Calu3 (cell line): ENCODE results near the gene GPR158. TPM values are rescaled to one million over a fixed set of nuclear protein-coding genes. Genes with fewer than 3 reads are reported as not detected.

Source experiments
- BruUV-seq: library from RNA; stranded (reverse); fragments of 400-500 nt; replicated peaks from 2 replicates; lab custom pipeline; 2021; lab: Mats Ljungman, UMichigan
- CTCF ChIA-PET: fragments of 300-600 bp; sonication (Branson Sonifier 250); formaldehyde crosslinking; loops from one replicate; lab custom pipeline; 2022; ENCODE audit warnings: antibody characterized with exemption; lab: Charles Lee
- DNase-seq: peaks from one replicate; pipeline ENCODE4 v3.0.0; 2022
- H3K27ac Mint-ChIP-seq: one replicate; pipeline ENCODE4 v1.8.0; 2022; ENCODE audit warnings: mixed read lengths; ENCODE audit not compliant: unreplicated experiment
- H3K27me3 Mint-ChIP-seq: one replicate; pipeline ENCODE4 v1.8.0; 2022; ENCODE audit warnings: mixed read lengths; ENCODE audit not compliant: unreplicated experiment
- H3K36me3 Mint-ChIP-seq: one replicate; pipeline ENCODE4 v1.8.0; 2022; ENCODE audit warnings: mild to moderate bottlenecking, moderate library complexity, mixed read lengths; ENCODE audit not compliant: insufficient read depth, unreplicated experiment
- H3K4me1 Mint-ChIP-seq: one replicate; pipeline ENCODE4 v1.8.0; 2022; ENCODE audit warnings: mild to moderate bottlenecking, low read depth, mixed read lengths; ENCODE audit not compliant: unreplicated experiment
- H3K4me3 Mint-ChIP-seq: one replicate; pipeline ENCODE4 v1.8.0; 2022; ENCODE audit warnings: mild to moderate bottlenecking, low read depth, moderate library complexity, mixed read lengths; ENCODE audit not compliant: unreplicated experiment
- H3K9me3 Mint-ChIP-seq: one replicate; pipeline ENCODE4 v1.8.0; 2022; ENCODE audit warnings: low read depth, mixed read lengths; ENCODE audit not compliant: unreplicated experiment
- CTCF ChIP-seq: fragments of 200-600 bp; IDR thresholded peaks from one replicate; pipeline ENCODE4 v1.8.0; 2022; ENCODE audit warnings: antibody characterized with exemption; ENCODE audit not compliant: unreplicated experiment
- intact Hi-C: fragments of 100-400 bp; cut with micrococcal nuclease; formaldehyde crosslinking; loops from one replicate; pipeline ENCODE4 v1.10.0; 2022; ENCODE audit not compliant: unreplicated experiment
- total RNA-seq: library from RNA; stranded (reverse); gene quantifications from 2 replicates; pipeline ENCODE4 v1.2.3, GENCODE V29; 2022

GPR158 gene
- total RNA-seq, 1 experiment from 2014 or later = not detected

GRCh38 chr10:25616903-25617592, 442.2 kb downstream of the GPR158 start:
- BruUV-seq = no TSS peak
- CTCF ChIA-PET = interaction anchor here (0.7 kb wide), 1 partner anchor 798 kb away, joined by 3 read pairs; no protein-coding TSS in a partner anchor
- DNase-seq = no peak
- Mint-ChIP-seq H3K36me3 (no peaks in the 10 kb centered on the region), H3K4me3 (no peak overlapping the region), H3K9me3 (peaks cover 2% of the 10 kb centered on the region), H3K27ac (no peak overlapping the region), H3K4me1 (no peaks in the 10 kb centered on the region), H3K27me3 (peaks cover 20% of the 10 kb centered on the region)
- intact Hi-C loops = no loop called here
- no peak for TF ChIP-seq CTCF

- no peak overlapping the region for H3K4me3 Mint-ChIP-seq
- CTCF ChIA-PET = no interaction called here
- H3K27ac Mint-ChIP-seq = no peak overlapping the region
- intact Hi-C loops = no loop called here
- H3K4me1 Mint-ChIP-seq = no peaks in the 10 kb centered on the region
- H3K27me3 Mint-ChIP-seq = peaks cover 15% of the 10 kb centered on the region
- no peak for TF ChIP-seq CTCF
- no peaks in the 10 kb centered on the region for H3K36me3 Mint-ChIP-seq
- BruUV-seq = no TSS peak
- peaks cover 2% of the 10 kb centered on the region for H3K9me3 Mint-ChIP-seq
- DNase-seq = no peak
These were observed 452.8 kb downstream of the GPR158 start for GRCh38 chr10:25627606-25628005.

GRCh38 chr10:25629333-25629732, 454.5 kb downstream of the GPR158 start:
- no peak for TF ChIP-seq CTCF
- no TSS peak for BruUV-seq
- Mint-ChIP-seq H3K27ac (no peak overlapping the region), H3K27me3 (peaks cover 10% of the 10 kb centered on the region), H3K4me1 (no peaks in the 10 kb centered on the region), H3K4me3 (no peak overlapping the region), H3K36me3 (no peaks in the 10 kb centered on the region), H3K9me3 (peaks cover 2% of the 10 kb centered on the region)
- CTCF ChIA-PET = no interaction called here
- intact Hi-C loops = no loop called here
- no peak for DNase-seq

GRCh38 chr10:25631471-25631870, 456.7 kb downstream of the GPR158 start:
- DNase-seq = no peak
- intact Hi-C loops = no loop called here
- Mint-ChIP-seq H3K27ac (no peak overlapping the region), H3K36me3 (no peaks in the 10 kb centered on the region), H3K4me3 (no peak overlapping the region), H3K4me1 (no peaks in the 10 kb centered on the region), H3K27me3 (peaks cover 13% of the 10 kb centered on the region), H3K9me3 (peaks cover 2% of the 10 kb centered on the region)
- no TSS peak for BruUV-seq
- CTCF ChIA-PET = no interaction called here
- TF ChIP-seq CTCF = no peak
